Ovary (tissue), 3 donors: ENCODE measurements around the gene PRR23E.

Source experiments
- EP300 ChIP-seq: sonication (generic); formaldehyde crosslinking; IDR thresholded peaks from one replicate; pipeline ENCODE4 v1.6.1; 2017; ENCODE audit warnings: antibody characterized with exemption
- TF ChIP-seq, protein P1 (sequence below), 3 donors: fragments of 450-650 bp in 2 of 3; fragments of 200-600 bp in 1 of 3; IDR thresholded peaks; one replicate each; pipeline versions ENCODE4 v1.5.1 to v1.8.0; 2016 to 2022; ENCODE audit warnings: antibody characterized with exemption in 3 of 3, mild to moderate bottlenecking in 1 of 3
- donor health status: DM: no; HTN: no; CAD: no.

DNA sequence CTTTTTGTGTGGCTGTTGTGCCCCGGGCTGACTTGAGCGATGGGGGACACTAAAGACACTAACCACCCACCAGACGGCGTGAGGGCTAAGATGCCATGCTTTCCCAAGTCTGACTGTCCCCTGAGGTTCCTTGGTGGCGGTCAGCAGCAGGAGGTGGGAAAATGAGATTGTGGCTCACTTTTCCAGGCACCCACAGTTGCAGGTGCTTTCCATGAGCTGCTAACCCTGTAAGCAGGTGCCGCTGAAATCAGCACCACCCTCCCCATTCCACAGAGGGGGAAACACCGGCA, 17.7 kb downstream of the PRR23E start:
- TF ChIP-seq, protein P1, sequence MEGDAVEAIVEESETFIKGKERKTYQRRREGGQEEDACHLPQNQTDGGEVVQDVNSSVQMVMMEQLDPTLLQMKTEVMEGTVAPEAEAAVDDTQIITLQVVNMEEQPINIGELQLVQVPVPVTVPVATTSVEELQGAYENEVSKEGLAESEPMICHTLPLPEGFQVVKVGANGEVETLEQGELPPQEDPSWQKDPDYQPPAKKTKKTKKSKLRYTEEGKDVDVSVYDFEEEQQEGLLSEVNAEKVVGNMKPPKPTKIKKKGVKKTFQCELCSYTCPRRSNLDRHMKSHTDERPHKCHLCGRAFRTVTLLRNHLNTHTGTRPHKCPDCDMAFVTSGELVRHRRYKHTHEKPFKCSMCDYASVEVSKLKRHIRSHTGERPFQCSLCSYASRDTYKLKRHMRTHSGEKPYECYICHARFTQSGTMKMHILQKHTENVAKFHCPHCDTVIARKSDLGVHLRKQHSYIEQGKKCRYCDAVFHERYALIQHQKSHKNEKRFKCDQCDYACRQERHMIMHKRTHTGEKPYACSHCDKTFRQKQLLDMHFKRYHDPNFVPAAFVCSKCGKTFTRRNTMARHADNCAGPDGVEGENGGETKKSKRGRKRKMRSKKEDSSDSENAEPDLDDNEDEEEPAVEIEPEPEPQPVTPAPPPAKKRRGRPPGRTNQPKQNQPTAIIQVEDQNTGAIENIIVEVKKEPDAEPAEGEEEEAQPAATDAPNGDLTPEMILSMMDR (IDR thresholded peaks at IDR 0.05), result no peak
- TF ChIP-seq EP300, result no peak
